SK-N-SH (cell line): ENCODE results near the gene SRCIN1. TPM values are rescaled to one million over a fixed set of nuclear protein-coding genes. Genes with fewer than 3 reads are reported as not detected.

ENCODE experiments used
- CTCF ChIA-PET: fragments of 300-600, 350-600 bp; formaldehyde crosslinking; extraction: SDS; loops from one replicate; lab custom pipeline; 2021; lab: Yijun Ruan, JAX
- POLR2A ChIA-PET: fragments of 350-600 bp; sonication (Branson Sonifier 250); formaldehyde crosslinking; extraction: SDS; loops from one replicate; lab custom pipeline; 2020; ENCODE audit warnings: antibody characterized with exemption, inconsistent platforms; lab: Yijun Ruan, JAX
- DNase-seq: peaks from one replicate; pipeline ENCODE4 v3.0.0; 2012
- H2AFZ ChIP-seq: fragments of 200-600 bp; sonication (generic); 2 replicates; pipeline ENCODE4 v1.8.1; 2016; ENCODE audit warnings: antibody characterized with exemption, mild to moderate bottlenecking, low read depth
- H3F3A ChIP-seq: fragments of 200-600 bp; sonication (generic); replicated peaks from 2 replicates; pipeline ENCODE3; 2016; ENCODE audit warnings: antibody characterized with exemption, mild to moderate bottlenecking; ENCODE audit not compliant: insufficient read depth
- H3K27ac ChIP-seq, 2 experiments: fragments of 200-500 bp in 1 of 2; fragments of 200-600 bp in 1 of 2; sonication (Bioruptor generic) in 1 of 2; sonication (generic), shearing (Covaris generic) in 1 of 2; 2 replicates each; pipeline versions ENCODE4 v1.5.1 to v1.6.1; 2014 to 2016; ENCODE audit warnings: low read depth in 2 of 2, inconsistent platforms in 1 of 2, low read length in 1 of 2, mild to moderate bottlenecking in 1 of 2, mixed read lengths in 1 of 2
- H3K27me3 ChIP-seq: fragments of 200-600 bp; sonication (generic), shearing (Covaris generic); 2 replicates; pipeline ENCODE4 v1.6.1; 2016; ENCODE audit warnings: mixed run types; ENCODE audit not compliant: insufficient read depth
- H3K36me3 ChIP-seq, 2 experiments: fragments of 200-500 bp in 1 of 2; fragments of 200-600 bp in 1 of 2; sonication (Bioruptor generic) in 1 of 2; sonication (generic) in 1 of 2; replicated peaks in 1 of 2; 2 replicates each; pipeline versions ENCODE3 to v1.5.1; 2014 to 2016; ENCODE audit warnings: low read length in 1 of 2, mild to moderate bottlenecking in 1 of 2; ENCODE audit not compliant: insufficient read depth in 2 of 2, control insufficient read depth in 1 of 2
- H3K4me1 ChIP-seq, 2 experiments: fragments of 200-500 bp in 1 of 2; fragments of 200-600 bp in 1 of 2; sonication (Bioruptor generic) in 1 of 2; sonication (generic), shearing (Covaris generic) in 1 of 2; 2 replicates each; pipeline versions ENCODE4 v1.5.1 to v1.6.1; 2014 to 2016; ENCODE audit warnings: low read depth in 1 of 2, low read length in 1 of 2, mixed run types in 1 of 2; ENCODE audit not compliant: insufficient read depth in 2 of 2, control insufficient read depth in 1 of 2
- H3K4me2 ChIP-seq: fragments of 200-600 bp; sonication (generic), shearing (Covaris generic); 2 replicates; pipeline ENCODE4 v1.6.1; 2017; ENCODE audit warnings: mixed run types
- H3K4me3 ChIP-seq, 2 experiments: fragments of 200-500 bp in 1 of 2; fragments of 200-600 bp in 1 of 2; sonication (Bioruptor generic) in 1 of 2; sonication (generic), shearing (Covaris generic) in 1 of 2; 2 replicates each; pipeline versions ENCODE4 v1.5.1 to v1.8.1; 2014 to 2016; ENCODE audit warnings: low read depth in 2 of 2, inconsistent platforms in 1 of 2, low read length in 1 of 2, mild to moderate bottlenecking in 1 of 2, mixed read lengths in 1 of 2, moderate library complexity in 1 of 2
- H3K79me2 ChIP-seq: fragments of 200-600 bp; sonication (generic); 2 replicates; pipeline ENCODE4 v1.8.1; 2017; ENCODE audit warnings: mild to moderate bottlenecking; ENCODE audit not compliant: insufficient read depth
- H3K9ac ChIP-seq: fragments of 200-600 bp; sonication (generic); 2 replicates; pipeline ENCODE4 v1.6.1; 2017; ENCODE audit warnings: mixed run types
- H3K9me2 ChIP-seq: fragments of 200-600 bp; sonication (generic); 2 replicates; pipeline ENCODE4 v1.6.1; 2017; ENCODE audit warnings: mixed run types
- H3K9me3 ChIP-seq: fragments of 200-600 bp; sonication (generic); 2 replicates; pipeline ENCODE4 v1.6.1; 2017; ENCODE audit warnings: mixed run types, mild to moderate bottlenecking, moderate library complexity
- H4K20me1 ChIP-seq: fragments of 200-600 bp; sonication (generic); 2 replicates; pipeline ENCODE4 v1.6.1; 2017; ENCODE audit warnings: mild to moderate bottlenecking, mixed run types; ENCODE audit not compliant: insufficient read depth
- CHD2 ChIP-seq: fragments of 150-350 bp; IDR thresholded peaks from 2 replicates; pipeline ENCODE4 v1.6.1; 2018; ENCODE audit warnings: low read length; ENCODE audit not compliant: partially characterized antibody
- CTCF ChIP-seq: fragments of 200-600 bp; sonication (generic); IDR thresholded peaks from 2 replicates; pipeline ENCODE4 v1.6.1; 2017; ENCODE audit warnings: antibody characterized with exemption, mild to moderate bottlenecking, moderate library complexity
- ELF1 ChIP-seq: IDR thresholded peaks from 2 replicates; pipeline ENCODE4 v1.4.0; 2012
- EP300 ChIP-seq, 2 experiments: IDR thresholded peaks; 2 replicates each; pipeline versions ENCODE4 v1.4.0 to v1.6.1; 2012; ENCODE audit warnings: borderline replicate concordance in 1 of 2, low read depth in 1 of 2, low read length in 1 of 2
- JUND ChIP-seq: IDR thresholded peaks from 2 replicates; pipeline ENCODE4 v1.4.0; 2012
- MEF2A ChIP-seq: IDR thresholded peaks from 2 replicates; pipeline ENCODE4 v1.4.0; 2012; ENCODE audit warnings: low read depth, borderline replicate concordance
- NRF1 ChIP-seq: IDR thresholded peaks from 2 replicates; pipeline ENCODE4 v1.6.1; 2012; ENCODE audit warnings: low read depth, mild to moderate bottlenecking, low read length
- RCOR1 ChIP-seq: fragments of 150-350 bp; IDR thresholded peaks from 2 replicates; pipeline ENCODE4 v1.6.1; 2017; ENCODE audit warnings: antibody characterized with exemption, low read length
- RFX5 ChIP-seq: IDR thresholded peaks from 2 replicates; pipeline ENCODE4 v1.6.1; 2012; ENCODE audit warnings: mild to moderate bottlenecking, improper control_type of control experiment, low read length
- SIN3A ChIP-seq: IDR thresholded peaks from 2 replicates; pipeline ENCODE4 v1.6.1; 2012; ENCODE audit warnings: low read depth, mild to moderate bottlenecking, low read length, moderate library complexity, borderline replicate concordance
- SMC3 ChIP-seq: IDR thresholded peaks from 2 replicates; pipeline ENCODE4 v1.6.1; 2012; ENCODE audit warnings: low read depth, low read length, improper control_type of control experiment
- TCF12 ChIP-seq: IDR thresholded peaks from 2 replicates; pipeline ENCODE4 v1.4.0; 2012
- TEAD4 ChIP-seq: IDR thresholded peaks from 2 replicates; pipeline ENCODE4 v1.4.0; 2012; ENCODE audit warnings: mild to moderate bottlenecking, borderline replicate concordance; ENCODE audit not compliant: insufficient read depth
- USF1 ChIP-seq: IDR thresholded peaks from 2 replicates; pipeline ENCODE4 v1.4.0; 2012; ENCODE audit warnings: low read depth, borderline replicate concordance
- USF2 ChIP-seq: fragments of 150-350 bp; IDR thresholded peaks from 2 replicates; pipeline ENCODE4 v1.6.1; 2017; ENCODE audit warnings: antibody characterized with exemption, low read length, low read depth, borderline replicate concordance
- YY1 ChIP-seq: IDR thresholded peaks from 2 replicates; pipeline ENCODE4 v1.4.0; 2012; ENCODE audit warnings: low read depth, mild to moderate bottlenecking
- WGBS: methylation state at CpG from one replicate; pipeline ENCODE4 v1.1.6; 2017; ENCODE audit warnings: low lambda C conversion rate; 5-methylcytosine and 5-hydroxymethylcytosine counted together
- polyA plus RNA-seq, 3 experiments: library from polyadenylated mRNA; depleted of rRNA; stranded (reverse); fragments of >200 nt; gene quantifications; 2 replicates each; pipeline ENCODE4 v1.2.3, GENCODE V29; 2012

SRCIN1 gene
- polyA plus RNA-seq, 1 of the 3 experiments (the other 2 are of a cell fraction) = 1.0 TPM

- ChIA-PET POLR2A (no interaction called here), CTCF (interaction anchor here (0.9 to 4.6 kb wide), 5 partner anchors 10 to 88 kb away, joined by 3 to 42 read pairs (median 5); partner anchors contain the start of gene SRCIN1)
- no peak overlapping the region for H2AFZ ChIP-seq
- H3K4me2 ChIP-seq = no peak overlapping the region
- 83% methylated on average over 12 of the region's 13 CpGs for WGBS
- TF ChIP-seq YY1 (no peak), RCOR1 (no peak), CTCF (no peak), USF2 (no peak), SIN3A (no peak), MEF2A (no peak), JUND (no peak), EP300 (IDR thresholded peaks at IDR 0.05; ENCODE audit: borderline replicate concordance in 1 of 2, low read depth in 1 of 2, low read length in 1 of 2) (no peak), TCF12 (no peak), ELF1 (no peak), NRF1 (no peak), TEAD4 (no peak), USF1 (no peak), RFX5 (no peak), CHD2 (no peak), SMC3 (no peak)
- no peaks in the 10 kb centered on the region for H3K9me2 ChIP-seq
- no peak overlapping the region for H3K27ac ChIP-seq
- H3K9ac ChIP-seq = no peak overlapping the region
- H3F3A ChIP-seq = no peaks in the 10 kb centered on the region
- peaks cover 3 to 46% of the 10 kb centered on the region in 2 experiments; a peak in 2 of 4 replicates for H3K4me1 ChIP-seq
- no peak overlapping the region for H3K4me3 ChIP-seq
- no peaks in the 10 kb centered on the region for H3K79me2 ChIP-seq
- H3K36me3 ChIP-seq = no peaks in the 10 kb centered on the region
- no peak for DNase-seq
- H3K9me3 ChIP-seq = no peaks in the 10 kb centered on the region
- H3K27me3 ChIP-seq = peaks cover 39% of the 10 kb centered on the region
- no peaks in the 10 kb centered on the region for H4K20me1 ChIP-seq
Observed at GRCh38 chr17:38574712-38575111, 31.0 kb downstream of the SRCIN1 start.
